Spinal cord (tissue), 10 donors: ENCODE results near the gene MAOB. TPM values are rescaled to one million over a fixed set of nuclear protein-coding genes. Genes with fewer than 3 reads are reported as not detected.

Experiments used
- DNase-seq, 6 donors: peaks; one replicate each; pipeline versions ENCODE4 v3.0.0 to v3.0.0-alpha.2; 2013 to 2015; ENCODE audit warnings: low spot score in 6 of 6, low read depth in 4 of 6
- H3K27ac ChIP-seq: one replicate; pipeline ENCODE4 v1.5.1; 2013; ENCODE audit warnings: low read depth, low read length, control low read depth
- H3K27me3 ChIP-seq: one replicate; pipeline ENCODE4 v1.6.1; 2013; ENCODE audit warnings: low read length; ENCODE audit not compliant: control insufficient read depth, insufficient read depth
- H3K36me3 ChIP-seq: one replicate; pipeline ENCODE4 v1.6.1; 2013; ENCODE audit warnings: low read length; ENCODE audit not compliant: control insufficient read depth, insufficient read depth
- H3K4me1 ChIP-seq: one replicate; pipeline ENCODE4 v1.6.1; 2013; ENCODE audit warnings: low read length; ENCODE audit not compliant: control insufficient read depth, insufficient read depth
- H3K4me3 ChIP-seq: one replicate; pipeline ENCODE4 v1.5.1; 2013; ENCODE audit warnings: low read depth, low read length, control low read depth
- H3K9me3 ChIP-seq: one replicate; pipeline ENCODE4 v1.6.1; 2013; ENCODE audit warnings: low read length; ENCODE audit not compliant: control insufficient read depth, insufficient read depth
- WGBS: methylation state at CpG from one replicate; pipeline ENCODE4 v1.1.5; 2013; ENCODE audit warnings: missing lambda C conversion rate; ENCODE audit not compliant: insufficient coverage; 5-methylcytosine and 5-hydroxymethylcytosine counted together
- polyA plus RNA-seq, 2 donors: library from polyadenylated mRNA; unstranded; fragments of 120-200 nt; gene quantifications; one replicate each; pipeline ENCODE4 v1.2.1, GENCODE V29; 2013; ENCODE audit not compliant: insufficient read length in 2 of 2
- total RNA-seq, 2 donors: library from RNA; depleted of rRNA in 1 of 2; stranded (reverse); fragments of 120-200 nt in 1 of 2; fragments of >200 nt in 1 of 2; gene quantifications; one replicate each; pipeline versions ENCODE4 v1.2.3 to v1.2.4, GENCODE V29; 2013 to 2014
- donor health status: healthy.

MAOB gene
- total and polyA plus RNA-seq, 4 donors = 5.6 to 29.3 (median 22.9) TPM

DNA sequence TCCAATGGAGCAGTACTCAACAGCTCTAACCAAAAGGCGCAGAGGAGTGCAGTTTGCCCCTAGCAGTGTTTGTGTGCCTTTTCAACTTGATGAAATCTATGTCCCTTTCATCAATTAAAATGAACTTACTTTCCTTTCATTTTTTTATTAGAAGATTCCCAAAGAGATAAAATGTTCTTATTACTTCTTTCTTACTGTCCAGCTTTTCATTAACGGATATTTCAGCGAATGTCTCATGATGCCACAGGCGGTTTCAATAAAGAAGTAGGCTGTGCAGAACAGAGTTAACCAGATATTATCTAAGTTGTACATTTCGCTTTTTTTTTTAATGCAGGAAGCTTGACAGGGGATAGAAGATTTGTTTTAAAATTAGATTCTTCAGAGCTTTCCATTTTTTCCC, 3.4 kb upstream of the MAOB start:
- Histone ChIP-seq H3K9me3 (peaks cover 7% of the 10 kb centered on the region), H3K36me3 (no peaks in the 10 kb centered on the region), H3K27me3 (peaks cover 10% of the 10 kb centered on the region), H3K4me3 (no peak overlapping the region), H3K4me1 (peaks cover 8% of the 10 kb centered on the region), H3K27ac (no peak overlapping the region)
- 65% methylated on average over 4 of the region's 5 CpGs for WGBS
- DNase-seq = no peak

DNA sequence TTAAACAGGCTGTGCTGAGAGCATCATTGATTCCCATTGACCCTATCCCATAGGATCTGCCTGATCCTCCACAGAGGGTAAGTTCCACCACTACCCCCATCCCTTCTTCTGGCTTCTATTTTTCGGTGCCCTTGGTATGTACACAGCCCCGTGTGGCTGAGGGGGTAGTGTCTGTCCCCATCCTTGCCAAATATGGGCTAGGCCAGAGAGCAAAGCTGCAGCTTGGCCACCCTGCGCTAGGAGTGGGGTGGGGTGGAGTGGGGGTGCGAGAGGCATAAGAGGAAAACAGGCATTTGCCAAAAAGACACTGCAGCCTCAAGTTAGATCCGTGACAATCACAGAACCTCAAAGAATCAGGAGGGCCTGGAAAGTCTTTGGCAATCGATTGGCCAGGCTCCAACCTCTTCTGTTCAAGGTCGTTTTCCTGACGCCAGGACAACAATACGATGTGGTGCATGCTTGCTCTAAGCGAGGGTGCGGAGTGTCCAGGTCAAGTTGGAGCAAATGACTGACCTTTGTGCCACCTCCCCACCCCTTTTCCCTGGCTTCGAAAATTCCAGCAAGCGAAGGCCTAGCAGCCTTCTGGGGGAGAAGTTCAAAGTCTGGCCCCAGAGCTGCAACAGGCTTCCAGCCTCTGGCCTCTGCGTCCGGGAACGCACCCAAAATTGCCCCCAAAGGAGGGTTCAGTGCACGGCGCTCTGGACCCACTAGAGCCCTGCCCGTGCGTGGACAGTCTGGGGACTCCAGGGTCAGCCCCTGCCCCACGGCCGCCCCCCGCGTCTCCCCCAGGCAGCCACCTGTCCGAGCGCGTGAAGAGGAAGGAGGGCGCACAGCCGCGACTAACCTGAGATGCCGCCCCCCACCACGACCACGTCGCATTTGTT, 598 bp downstream of the MAOB start:
- Histone ChIP-seq H3K4me1 (peaks cover 8% of the 10 kb centered on the region), H3K27me3 (peaks cover 16% of the 10 kb centered on the region), H3K36me3 (no peaks in the 10 kb centered on the region), H3K4me3 (peak overlapping the region; percentile 40), H3K27ac (peak overlapping the region; percentile 3), H3K9me3 (no peaks in the 10 kb centered on the region)
- no peak for DNase-seq
- 31% methylated on average over 32 of the region's 34 CpGs for WGBS

DNA sequence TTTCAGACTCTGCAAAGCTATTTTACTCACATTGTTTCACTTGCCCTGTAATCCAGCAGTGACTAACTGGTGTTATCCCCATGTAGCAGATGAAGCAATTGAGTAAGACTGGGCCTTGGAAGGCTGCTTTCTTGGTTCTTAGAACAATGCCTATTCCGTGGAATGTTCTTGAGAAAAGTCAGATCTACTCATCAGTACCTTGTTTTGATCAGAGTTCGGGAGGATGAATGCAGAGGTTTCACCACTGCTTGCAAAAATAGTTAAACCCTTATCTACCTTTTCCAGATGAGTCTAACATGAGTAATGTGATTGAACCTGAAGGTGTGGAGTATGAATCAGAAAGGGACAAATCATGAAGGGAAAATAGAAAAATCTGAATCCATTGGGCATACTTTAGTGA, 1.8 kb downstream of the MAOB start:
- Histone ChIP-seq H3K4me3 (no peak overlapping the region), H3K27ac (no peak overlapping the region), H3K27me3 (peaks cover 16% of the 10 kb centered on the region), H3K36me3 (no peaks in the 10 kb centered on the region), H3K9me3 (no peaks in the 10 kb centered on the region), H3K4me1 (peaks cover 8% of the 10 kb centered on the region)
- WGBS = 100% methylated on average over 1 of the region's 2 CpGs
- no peak for DNase-seq

DNA sequence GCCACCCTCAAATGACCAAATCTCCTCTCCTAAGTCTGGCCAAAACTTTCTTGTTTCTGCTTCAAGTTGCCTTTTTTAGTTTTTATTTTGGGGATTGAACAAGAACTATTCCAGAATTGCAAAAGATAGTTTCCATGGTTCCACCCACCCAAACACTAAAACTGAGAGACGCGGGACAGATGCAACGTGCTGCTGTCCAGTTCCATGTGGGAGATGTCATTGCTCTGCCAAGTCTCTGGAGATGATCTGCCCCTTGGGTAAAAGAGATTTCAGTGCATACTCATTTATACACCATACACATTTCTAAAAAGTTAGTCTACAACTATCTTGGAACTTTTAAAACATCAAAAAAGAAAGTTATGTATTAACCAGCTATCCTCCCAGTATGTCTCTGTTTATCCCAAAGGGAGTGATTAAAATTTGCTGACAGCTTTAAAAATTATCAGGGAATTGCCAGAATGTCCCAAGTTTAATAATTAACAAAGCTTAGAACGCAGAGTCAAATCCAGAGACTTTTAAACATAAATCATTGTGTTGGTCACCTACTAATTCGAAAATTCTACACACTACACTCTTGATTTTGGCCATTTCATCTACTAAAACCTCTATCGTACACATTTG, 3.2 kb downstream of the MAOB start:
- H3K36me3 ChIP-seq = no peaks in the 10 kb centered on the region
- peaks cover 8% of the 10 kb centered on the region for H3K4me1 ChIP-seq
- H3K4me3 ChIP-seq = no peak overlapping the region
- DNase-seq = no peak
- no peaks in the 10 kb centered on the region for H3K9me3 ChIP-seq
- no peak overlapping the region for H3K27ac ChIP-seq
- H3K27me3 ChIP-seq = peaks cover 16% of the 10 kb centered on the region
- 56% methylated on average over 3 of the region's 6 CpGs for WGBS

DNA sequence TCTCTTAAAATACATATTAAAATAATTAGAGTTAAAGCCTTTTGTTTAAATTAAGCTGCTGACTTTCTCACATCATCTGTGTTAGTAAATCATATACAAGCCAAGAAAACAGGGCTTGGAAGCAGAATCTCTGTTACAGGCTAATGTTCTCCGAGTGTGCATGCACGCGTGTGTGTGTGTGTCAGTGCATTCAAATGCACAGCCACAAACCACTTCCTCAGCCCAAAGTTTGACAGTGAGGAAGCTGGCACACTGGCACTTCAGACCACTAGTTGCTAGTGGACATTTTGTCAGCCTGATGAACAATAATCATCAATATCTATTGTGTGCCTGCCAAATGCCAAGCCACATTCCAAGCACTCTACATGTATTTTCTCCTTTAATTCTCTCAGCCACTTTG, 5.6 kb downstream of the MAOB start:
- Histone ChIP-seq H3K9me3 (no peaks in the 10 kb centered on the region), H3K36me3 (no peaks in the 10 kb centered on the region), H3K27ac (no peak overlapping the region), H3K27me3 (peaks cover 14% of the 10 kb centered on the region), H3K4me3 (no peak overlapping the region), H3K4me1 (peaks cover 4% of the 10 kb centered on the region)
- DNase-seq = no peak
- WGBS = no CpG with 5 or more reads among the region's 3 CpGs

DNA sequence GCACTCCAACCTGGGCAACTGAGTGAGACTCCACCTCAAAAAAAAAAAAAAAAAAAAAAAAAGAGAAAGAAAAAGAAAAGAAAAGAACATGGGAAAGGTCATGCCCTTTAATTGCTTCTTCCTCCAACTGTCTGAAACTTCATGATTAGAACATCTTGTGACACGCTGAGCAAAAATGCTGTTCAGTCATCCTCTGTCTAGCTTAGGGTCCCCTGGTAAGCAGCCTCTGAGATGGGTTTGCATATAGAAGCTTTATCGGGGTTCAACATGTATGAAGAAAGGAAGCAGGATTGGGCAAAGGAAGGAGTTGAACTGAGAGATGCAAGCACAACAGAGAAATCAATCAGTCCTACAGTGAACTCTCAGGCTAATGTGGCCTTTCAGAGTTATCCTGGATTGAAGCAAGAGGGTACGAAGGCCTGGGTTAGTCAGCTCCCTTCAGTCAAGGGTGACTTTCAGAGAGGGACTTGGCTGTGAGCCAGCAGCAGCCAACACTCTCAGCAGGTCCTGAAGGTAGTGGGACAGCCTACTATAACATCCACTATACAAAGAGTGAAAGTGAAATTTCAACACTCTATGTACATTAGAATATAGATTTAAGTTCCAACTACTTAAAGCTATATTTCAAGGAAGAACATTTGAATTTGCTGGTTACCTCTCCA, 11.4 kb downstream of the MAOB start:
- no peak for DNase-seq
- WGBS = 100% methylated on average over 2 of the region's 3 CpGs
- no peaks in the 10 kb centered on the region for H3K4me1 ChIP-seq
- H3K27ac ChIP-seq = no peak overlapping the region
- H3K27me3 ChIP-seq = peaks cover 10% of the 10 kb centered on the region
- no peaks in the 10 kb centered on the region for H3K36me3 ChIP-seq
- H3K4me3 ChIP-seq = no peak overlapping the region
- H3K9me3 ChIP-seq = no peaks in the 10 kb centered on the region

DNA sequence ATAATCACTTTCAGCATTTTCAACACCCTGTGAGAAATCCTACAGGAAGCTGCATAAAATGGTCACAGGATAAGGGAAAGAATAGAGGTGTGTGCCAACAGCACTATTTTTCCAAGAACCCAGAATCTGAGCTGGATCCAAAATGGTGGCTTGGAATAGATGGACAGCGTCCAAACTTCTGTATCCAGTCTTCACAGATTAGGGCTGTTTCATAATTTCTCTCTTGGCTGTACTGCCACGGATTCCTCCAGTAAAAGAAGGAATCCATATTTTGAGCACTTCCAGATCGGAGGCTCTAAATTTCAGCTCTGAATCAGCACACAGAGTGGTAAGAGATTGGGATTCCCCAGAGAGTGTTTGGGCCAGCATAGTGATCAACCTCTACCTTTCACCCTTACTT, 12.2 kb downstream of the MAOB start:
- H3K9me3 ChIP-seq = no peaks in the 10 kb centered on the region
- 75% methylated on average over 2 of the region's 3 CpGs for WGBS
- no peak overlapping the region for H3K27ac ChIP-seq

DNA sequence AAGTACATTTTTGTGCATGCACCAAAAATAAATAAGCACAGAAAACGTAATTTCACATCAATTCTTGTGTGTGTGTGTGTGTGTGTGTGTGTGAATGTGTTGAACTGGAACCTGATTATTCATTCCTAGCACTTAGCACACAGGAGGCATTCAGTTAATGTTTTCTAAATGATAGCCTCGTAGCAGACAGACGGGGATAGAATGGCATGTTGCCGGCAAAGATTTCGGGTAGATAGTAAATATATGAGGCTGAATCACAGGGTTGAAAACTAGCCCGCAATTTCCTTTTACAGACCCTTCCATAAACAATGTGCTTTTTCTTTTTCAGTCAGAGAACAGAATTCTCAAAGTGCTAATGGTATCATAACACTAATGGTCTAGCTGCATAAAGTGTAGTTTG, 13.5 kb downstream of the MAOB start:
- no peak overlapping the region for H3K27ac ChIP-seq
- peaks cover 10% of the 10 kb centered on the region for H3K27me3 ChIP-seq
- H3K4me1 ChIP-seq = no peaks in the 10 kb centered on the region
- H3K4me3 ChIP-seq = no peak overlapping the region
- H3K36me3 ChIP-seq = no peaks in the 10 kb centered on the region
- no CpG with 5 or more reads among the region's 6 CpGs for WGBS
- no peaks in the 10 kb centered on the region for H3K9me3 ChIP-seq
- DNase-seq = peak in 1 of 6 donors; percentile 47

More for the DNA sequence above, 12.2 kb downstream of the MAOB start:
- Histone ChIP-seq H3K4me1 (no peaks in the 10 kb centered on the region), H3K27me3 (peaks cover 10% of the 10 kb centered on the region), H3K4me3 (no peak overlapping the region), H3K36me3 (no peaks in the 10 kb centered on the region)
- no peak for DNase-seq

DNA sequence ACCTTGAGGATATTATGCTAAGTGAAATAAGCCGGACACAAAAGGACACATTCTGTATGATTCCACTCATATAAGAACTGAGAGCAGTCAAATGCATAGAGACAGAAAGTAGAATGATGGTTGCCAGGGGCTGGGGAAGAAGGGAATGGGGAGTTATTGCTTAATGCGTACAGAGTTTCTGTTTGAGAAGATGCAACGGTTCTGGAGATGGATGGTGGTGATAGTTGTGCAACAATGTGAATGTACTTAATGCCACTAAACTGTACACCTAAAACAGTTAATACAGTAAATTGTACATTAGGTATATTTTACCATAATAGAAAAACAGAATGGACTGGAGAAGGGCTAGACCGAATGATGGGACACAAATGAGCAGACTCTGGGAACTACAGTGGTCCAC, 15.8 kb downstream of the MAOB start:
- Histone ChIP-seq H3K9me3 (no peaks in the 10 kb centered on the region), H3K36me3 (no peaks in the 10 kb centered on the region), H3K4me1 (no peaks in the 10 kb centered on the region), H3K4me3 (no peak overlapping the region), H3K27ac (no peak overlapping the region), H3K27me3 (peaks cover 12% of the 10 kb centered on the region)
- WGBS = 57% methylated on average over 1 of the region's 4 CpGs
- no peak for DNase-seq
